ENCODE data around the gene CNTNAP4. TPM values are rescaled to one million over a fixed set of nuclear protein-coding genes. Genes with fewer than 3 reads are reported as not detected.

CNTNAP4 gene
- polyA plus RNA-seq, 1 of the 3 experiments (the other 2 are of a cell fraction) = not detected

DNA sequence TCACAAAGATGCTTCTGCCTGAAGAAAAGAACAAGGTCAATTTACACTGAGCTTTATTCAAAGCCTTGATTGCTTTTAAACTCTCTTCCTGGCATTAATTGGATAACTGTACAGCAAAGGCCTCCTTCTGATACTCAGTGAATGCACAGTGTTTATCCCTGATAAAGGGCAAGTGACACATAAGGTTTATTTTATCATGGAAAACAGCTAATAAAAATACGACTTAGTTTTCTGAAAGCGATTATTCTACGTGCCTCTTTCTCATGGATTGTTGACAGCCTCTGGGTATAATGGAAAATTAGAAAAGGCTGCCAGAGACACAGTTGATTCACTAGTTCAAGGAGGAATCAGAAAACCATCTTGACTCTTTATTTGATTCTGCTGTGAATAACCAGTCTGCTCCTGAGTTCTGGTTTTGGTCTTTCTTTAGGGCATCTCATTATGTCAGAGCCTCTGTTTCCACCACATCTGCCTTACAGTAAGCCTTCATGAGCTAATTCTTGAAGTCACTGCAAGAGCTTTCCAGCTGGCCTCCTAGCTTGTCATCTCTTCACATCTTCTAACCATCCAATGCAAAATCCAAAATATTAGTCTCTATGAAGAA is 212.9 kb downstream of the CNTNAP4 start (continued):
- TF ChIP-seq SIN3A (IDR thresholded peaks at IDR 0.05; ENCODE audit: borderline replicate concordance, low read depth, low read length) = no peak
- TF ChIP-seq GABPA (IDR thresholded peaks at IDR 0.05; ENCODE audit: low read depth) = no peak
- no peak for TF ChIP-seq YY1 (IDR thresholded peaks at IDR 0.05; ENCODE audit: low read depth)
- no peak for TF ChIP-seq POLR2AphosphoS5 (IDR thresholded peaks at IDR 0.05; ENCODE audit: low read depth, low read length)
- no peak for TF ChIP-seq MXI1 (IDR thresholded peaks at IDR 0.05; ENCODE audit: low read depth, low read length)
- TF ChIP-seq NFIC (IDR thresholded peaks at IDR 0.05; ENCODE audit: borderline replicate concordance) = no peak
- TF ChIP-seq FOXJ3 (CRISPR knock-in tag; IDR thresholded peaks at IDR 0.05) = peak; percentile 60; the same call in 1 of the 2 replicates
- no peak for TF ChIP-seq ELF1 (IDR thresholded peaks at IDR 0.05)
- TF ChIP-seq EZH2phosphoT487 (IDR thresholded peaks at IDR 0.05; ENCODE audit: borderline replicate concordance, low read depth) = no peak
- TF ChIP-seq FOXM1 (IDR thresholded peaks at IDR 0.05; ENCODE audit: low read depth) = no peak
- TF ChIP-seq MEF2A (IDR thresholded peaks at IDR 0.05; ENCODE audit: borderline replicate concordance, low read depth) = no peak
- no peak for TF ChIP-seq NRF1 (IDR thresholded peaks at IDR 0.05; ENCODE audit: low read depth, low read length)
- TF ChIP-seq RAD21 (IDR thresholded peaks at IDR 0.05; ENCODE audit: low read length) = no peak; the same call in 1 of the 2 replicates

DNA sequence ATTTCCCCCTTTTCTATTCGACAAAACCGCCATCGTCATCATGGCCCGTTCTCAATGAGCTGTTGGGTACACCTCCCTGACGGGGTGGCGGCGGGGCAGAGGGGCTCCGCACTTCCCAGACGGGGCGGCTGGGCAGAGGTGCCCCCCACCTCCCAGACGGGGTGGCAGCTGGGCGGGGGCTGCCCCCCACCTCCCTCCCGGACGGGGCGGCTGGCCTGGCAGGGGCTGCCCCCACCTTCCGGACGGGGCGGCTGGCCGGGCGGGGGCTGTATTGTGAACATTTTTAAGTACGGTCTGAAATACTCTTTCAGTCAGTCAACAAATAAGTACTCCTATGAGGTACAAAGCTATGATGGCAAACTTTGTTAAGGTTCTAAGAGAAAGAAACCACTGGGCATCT is 222.8 kb downstream of the CNTNAP4 start:
- H3K9ac ChIP-seq = no peak overlapping the region
- DNase-seq = no peak
- H3K4me2 ChIP-seq = no peak overlapping the region
- no peaks in the 10 kb centered on the region for H3K27me3 ChIP-seq (ENCODE audit: insufficient read depth)
- POLR2A ChIA-PET = no interaction called here
- no peaks in the 10 kb centered on the region for H3K4me1 ChIP-seq (ENCODE audit: control insufficient read depth in 1 of 2, insufficient read depth in 2 of 2, low read depth in 1 of 2, low read length in 1 of 2)
- WGBS (ENCODE audit: low lambda C conversion rate) = 82% methylated on average over 16 of the region's 21 CpGs
- H3K4me3 ChIP-seq (ENCODE audit: low read depth in 2 of 2, low read length in 1 of 2) = no peak overlapping the region
- TF ChIP-seq JUND (IDR thresholded peaks at IDR 0.05) (no peak), ELF1 (IDR thresholded peaks at IDR 0.05) (no peak), RAD21 (IDR thresholded peaks at IDR 0.05; ENCODE audit: low read length) (no peak), SIN3A (IDR thresholded peaks at IDR 0.05; ENCODE audit: borderline replicate concordance, low read depth, low read length) (no peak), RFX5 (IDR thresholded peaks at IDR 0.05; ENCODE audit: low read length) (no peak)
- TF ChIP-seq, protein P1, sequence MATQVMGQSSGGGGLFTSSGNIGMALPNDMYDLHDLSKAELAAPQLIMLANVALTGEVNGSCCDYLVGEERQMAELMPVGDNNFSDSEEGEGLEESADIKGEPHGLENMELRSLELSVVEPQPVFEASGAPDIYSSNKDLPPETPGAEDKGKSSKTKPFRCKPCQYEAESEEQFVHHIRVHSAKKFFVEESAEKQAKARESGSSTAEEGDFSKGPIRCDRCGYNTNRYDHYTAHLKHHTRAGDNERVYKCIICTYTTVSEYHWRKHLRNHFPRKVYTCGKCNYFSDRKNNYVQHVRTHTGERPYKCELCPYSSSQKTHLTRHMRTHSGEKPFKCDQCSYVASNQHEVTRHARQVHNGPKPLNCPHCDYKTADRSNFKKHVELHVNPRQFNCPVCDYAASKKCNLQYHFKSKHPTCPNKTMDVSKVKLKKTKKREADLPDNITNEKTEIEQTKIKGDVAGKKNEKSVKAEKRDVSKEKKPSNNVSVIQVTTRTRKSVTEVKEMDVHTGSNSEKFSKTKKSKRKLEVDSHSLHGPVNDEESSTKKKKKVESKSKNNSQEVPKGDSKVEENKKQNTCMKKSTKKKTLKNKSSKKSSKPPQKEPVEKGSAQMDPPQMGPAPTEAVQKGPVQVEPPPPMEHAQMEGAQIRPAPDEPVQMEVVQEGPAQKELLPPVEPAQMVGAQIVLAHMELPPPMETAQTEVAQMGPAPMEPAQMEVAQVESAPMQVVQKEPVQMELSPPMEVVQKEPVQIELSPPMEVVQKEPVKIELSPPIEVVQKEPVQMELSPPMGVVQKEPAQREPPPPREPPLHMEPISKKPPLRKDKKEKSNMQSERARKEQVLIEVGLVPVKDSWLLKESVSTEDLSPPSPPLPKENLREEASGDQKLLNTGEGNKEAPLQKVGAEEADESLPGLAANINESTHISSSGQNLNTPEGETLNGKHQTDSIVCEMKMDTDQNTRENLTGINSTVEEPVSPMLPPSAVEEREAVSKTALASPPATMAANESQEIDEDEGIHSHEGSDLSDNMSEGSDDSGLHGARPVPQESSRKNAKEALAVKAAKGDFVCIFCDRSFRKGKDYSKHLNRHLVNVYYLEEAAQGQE (IDR thresholded peaks at IDR 0.05; ENCODE audit: low read depth, low read length) = no peak
- TF ChIP-seq, protein P2, sequence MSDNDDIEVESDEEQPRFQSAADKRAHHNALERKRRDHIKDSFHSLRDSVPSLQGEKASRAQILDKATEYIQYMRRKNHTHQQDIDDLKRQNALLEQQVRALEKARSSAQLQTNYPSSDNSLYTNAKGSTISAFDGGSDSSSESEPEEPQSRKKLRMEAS (IDR thresholded peaks at IDR 0.05; ENCODE audit: low read depth) = no peak
- TF ChIP-seq, protein P3, sequence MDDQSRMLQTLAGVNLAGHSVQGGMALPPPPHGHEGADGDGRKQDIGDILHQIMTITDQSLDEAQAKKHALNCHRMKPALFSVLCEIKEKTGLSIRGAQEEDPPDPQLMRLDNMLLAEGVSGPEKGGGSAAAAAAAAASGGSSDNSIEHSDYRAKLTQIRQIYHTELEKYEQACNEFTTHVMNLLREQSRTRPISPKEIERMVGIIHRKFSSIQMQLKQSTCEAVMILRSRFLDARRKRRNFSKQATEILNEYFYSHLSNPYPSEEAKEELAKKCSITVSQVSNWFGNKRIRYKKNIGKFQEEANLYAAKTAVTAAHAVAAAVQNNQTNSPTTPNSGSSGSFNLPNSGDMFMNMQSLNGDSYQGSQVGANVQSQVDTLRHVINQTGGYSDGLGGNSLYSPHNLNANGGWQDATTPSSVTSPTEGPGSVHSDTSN (IDR thresholded peaks at IDR 0.05) = no peak
- TF ChIP-seq, protein P4, sequence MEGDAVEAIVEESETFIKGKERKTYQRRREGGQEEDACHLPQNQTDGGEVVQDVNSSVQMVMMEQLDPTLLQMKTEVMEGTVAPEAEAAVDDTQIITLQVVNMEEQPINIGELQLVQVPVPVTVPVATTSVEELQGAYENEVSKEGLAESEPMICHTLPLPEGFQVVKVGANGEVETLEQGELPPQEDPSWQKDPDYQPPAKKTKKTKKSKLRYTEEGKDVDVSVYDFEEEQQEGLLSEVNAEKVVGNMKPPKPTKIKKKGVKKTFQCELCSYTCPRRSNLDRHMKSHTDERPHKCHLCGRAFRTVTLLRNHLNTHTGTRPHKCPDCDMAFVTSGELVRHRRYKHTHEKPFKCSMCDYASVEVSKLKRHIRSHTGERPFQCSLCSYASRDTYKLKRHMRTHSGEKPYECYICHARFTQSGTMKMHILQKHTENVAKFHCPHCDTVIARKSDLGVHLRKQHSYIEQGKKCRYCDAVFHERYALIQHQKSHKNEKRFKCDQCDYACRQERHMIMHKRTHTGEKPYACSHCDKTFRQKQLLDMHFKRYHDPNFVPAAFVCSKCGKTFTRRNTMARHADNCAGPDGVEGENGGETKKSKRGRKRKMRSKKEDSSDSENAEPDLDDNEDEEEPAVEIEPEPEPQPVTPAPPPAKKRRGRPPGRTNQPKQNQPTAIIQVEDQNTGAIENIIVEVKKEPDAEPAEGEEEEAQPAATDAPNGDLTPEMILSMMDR (IDR thresholded peaks at IDR 0.05) = no peak
- no peaks in the 10 kb centered on the region for H3K36me3 ChIP-seq (replicated peaks in 1 of 2; ENCODE audit: control insufficient read depth in 1 of 2, insufficient read depth in 2 of 2, low read length in 1 of 2)
- no peaks in the 10 kb centered on the region for H3K79me2 ChIP-seq (ENCODE audit: insufficient read depth)
- H2AFZ ChIP-seq (ENCODE audit: low read depth) = no peak overlapping the region
- CTCF ChIA-PET = no interaction called here
- no peaks in the 10 kb centered on the region for H4K20me1 ChIP-seq (ENCODE audit: insufficient read depth)
- H3K9me3 ChIP-seq = no peaks in the 10 kb centered on the region
- H3K9me2 ChIP-seq = no peaks in the 10 kb centered on the region
- H3K27ac ChIP-seq (ENCODE audit: low read depth in 2 of 2, low read length in 1 of 2) = no peak overlapping the region
- H3F3A ChIP-seq (replicated peaks; ENCODE audit: insufficient read depth) = no peaks in the 10 kb centered on the region

All from SK-N-SH (cell line).